MV-4-11 (cell line): ENCODE results near the gene PHACTR1.
A peak's percentile ranks its signal among the peaks of the same experiment; 100 is the strongest.
"Not testable (repeated sequence)": the region's sequence is repeated elsewhere in the genome, so short reads cannot be mapped to it uniquely, and the experiment has no call there.

Experiments used
- DNase-seq: peaks from one replicate; lab custom pipeline; 2025; lab: John Stamatoyannopoulos, UW

Gene PHACTR1

DNA sequence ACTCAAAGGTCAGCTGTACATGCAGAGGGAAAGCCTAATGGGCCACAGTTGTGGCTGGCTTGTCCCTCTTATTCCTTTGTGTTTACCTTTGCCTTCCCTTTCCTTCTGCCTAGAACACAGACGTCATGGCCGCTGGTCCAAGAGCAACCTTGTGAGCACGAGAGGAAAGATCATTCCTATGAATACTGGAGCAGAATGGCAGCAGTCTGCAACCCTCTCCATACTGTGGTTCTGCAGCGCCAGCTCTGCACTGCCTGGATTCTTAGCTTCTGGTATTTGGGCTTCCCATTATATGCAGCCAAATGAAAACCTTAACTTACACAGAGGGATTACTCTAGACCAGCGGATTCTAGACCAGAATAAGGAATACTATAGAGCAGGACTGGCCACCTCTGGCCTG lies 599.3 kb downstream of the PHACTR1 start:
- DNase-seq: no peak

DNA sequence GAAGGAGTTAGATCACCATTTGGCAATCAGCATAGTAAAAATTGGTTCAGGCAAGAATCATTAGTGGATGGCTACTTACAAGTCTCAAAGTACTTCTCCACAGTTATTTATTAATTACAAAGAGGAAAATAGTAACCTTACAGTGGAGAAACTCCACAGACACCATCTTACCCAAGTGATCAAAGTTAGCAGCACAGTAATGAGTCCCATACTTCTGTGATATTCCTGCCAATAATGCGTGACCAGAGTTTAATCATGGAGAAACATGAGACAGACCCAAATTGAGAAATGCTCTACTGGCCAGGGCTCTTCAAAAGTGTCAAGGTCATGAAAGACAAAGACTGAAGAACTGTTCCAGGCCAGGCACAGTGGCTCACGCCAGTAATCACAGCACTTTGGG lies 602.3 kb downstream of the PHACTR1 start:
- DNase-seq: no peak

DNA sequence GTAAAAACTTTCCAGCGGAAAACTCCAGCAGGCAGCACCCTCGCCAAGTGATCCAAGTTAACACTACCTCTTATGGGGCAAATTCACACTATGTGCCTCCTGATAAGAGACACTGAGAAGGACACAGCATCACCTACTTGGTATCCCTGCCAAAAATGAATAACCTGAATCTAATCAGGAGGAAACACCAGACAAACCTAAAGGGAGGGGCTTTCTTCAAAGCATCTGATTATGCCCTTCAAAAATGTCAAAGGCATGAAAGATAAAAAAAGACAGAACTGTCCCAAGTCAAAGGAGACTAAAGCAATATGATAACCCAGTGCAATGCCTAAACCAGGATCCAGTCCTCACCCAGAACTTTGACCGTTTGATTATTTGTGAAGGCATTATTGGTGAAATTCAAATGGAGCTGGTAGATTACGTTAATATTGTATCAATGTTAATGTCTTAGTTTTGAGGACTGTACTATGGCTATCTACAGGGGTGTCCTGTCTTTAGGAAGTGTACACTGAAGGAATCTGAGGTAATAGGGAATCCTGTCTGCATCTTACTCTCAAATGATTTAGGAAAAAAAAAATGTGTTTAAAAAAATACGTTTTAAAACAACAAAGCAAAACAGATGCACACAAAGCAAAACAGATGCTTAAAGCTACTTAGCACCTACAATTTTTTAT lies 603.5 kb downstream of the PHACTR1 start:
- no peak for DNase-seq

DNA sequence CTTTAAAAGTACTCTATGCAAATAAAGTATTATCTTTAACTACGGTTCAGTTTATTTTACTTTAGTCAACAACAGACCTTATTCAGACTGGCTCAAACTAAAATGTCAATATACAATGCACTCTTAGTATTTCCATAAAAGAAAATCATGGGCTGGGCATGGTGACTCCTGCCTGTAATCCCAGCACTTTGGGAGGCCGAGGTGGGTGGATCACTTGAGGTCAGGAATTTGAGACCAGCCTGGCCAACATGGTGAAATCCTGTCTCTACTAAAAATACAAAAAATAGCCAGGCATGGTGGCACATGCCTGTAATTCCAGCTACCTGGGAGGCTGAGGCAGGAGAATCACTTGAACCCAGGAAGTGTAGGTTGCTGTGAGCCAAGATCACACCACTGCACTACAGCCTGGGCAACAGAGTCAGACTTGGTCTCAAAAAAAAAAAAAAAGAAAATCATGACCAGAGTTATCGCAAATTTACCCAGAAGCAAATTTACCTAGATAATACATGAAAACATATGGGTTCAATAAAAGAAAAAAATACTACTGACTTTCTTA lies 609.5 kb downstream of the PHACTR1 start:
- DNase-seq: not testable (repeated sequence)

DNA sequence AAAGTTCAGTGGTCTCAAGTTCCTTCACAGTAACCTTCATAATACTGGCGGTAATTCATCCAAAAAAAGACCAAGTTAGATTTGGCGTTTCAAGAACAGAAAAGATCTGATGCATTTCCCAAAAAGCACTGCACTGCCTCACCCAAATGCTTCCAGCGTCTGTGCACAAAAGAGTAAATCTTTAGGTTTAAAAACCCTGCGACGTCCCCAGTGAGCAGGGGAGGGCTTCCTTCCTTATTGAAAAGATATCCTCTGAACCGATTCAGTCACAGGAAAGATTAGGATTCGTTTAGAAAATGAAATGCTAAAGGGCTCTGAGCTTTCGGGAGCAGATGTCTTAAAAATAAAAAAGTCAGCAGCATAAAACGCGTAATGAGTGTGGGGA lies 611.1 kb downstream of the PHACTR1 start:
- no peak for DNase-seq

DNA sequence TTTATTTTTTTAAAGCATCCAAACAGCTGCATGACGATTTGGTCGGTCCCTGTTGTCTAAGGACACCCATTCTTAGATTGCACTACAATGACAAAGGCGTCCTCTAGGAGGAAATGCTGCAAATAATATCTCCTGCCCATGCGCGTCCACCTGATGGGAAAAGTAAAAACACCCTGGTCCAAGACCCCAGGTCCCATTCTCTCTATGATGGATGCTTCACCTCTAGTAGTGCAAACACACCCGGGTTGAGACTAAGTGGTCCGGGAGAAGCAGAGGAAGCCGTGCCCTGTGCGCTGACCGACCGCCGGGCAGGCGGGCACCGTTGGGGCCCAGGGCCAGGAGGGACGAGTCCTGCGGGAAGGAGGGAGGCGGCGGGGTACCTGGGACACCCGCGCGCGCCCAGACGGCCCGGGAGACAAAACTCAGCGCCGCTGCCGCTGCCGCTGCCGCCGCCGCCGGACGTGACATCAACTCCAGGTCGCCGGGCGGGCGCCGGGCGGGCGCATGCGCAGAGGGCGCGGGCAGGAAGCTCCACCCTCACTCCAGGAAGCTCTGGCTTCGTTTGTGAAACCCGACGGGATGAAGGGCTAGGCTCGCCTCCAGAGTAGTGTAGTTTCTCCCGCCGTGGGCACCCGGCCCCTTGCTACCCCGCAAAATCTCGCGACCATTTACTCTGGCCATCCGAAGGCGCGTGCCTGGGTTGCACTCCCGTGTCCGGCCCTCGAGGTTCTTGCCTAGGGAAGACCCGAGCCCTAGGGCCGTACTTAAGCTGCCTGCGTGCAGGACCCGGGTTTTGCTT lies 611.7 kb downstream of the PHACTR1 start, which contains the start of gene TBC1D7:
Gene TBC1D7, minus strand, starts transcription at position 462 of the 799 bp plus-strand sequence. CDS start 1,639 bp downstream, outside the sequence.
- peak; percentile 89 for DNase-seq

DNA sequence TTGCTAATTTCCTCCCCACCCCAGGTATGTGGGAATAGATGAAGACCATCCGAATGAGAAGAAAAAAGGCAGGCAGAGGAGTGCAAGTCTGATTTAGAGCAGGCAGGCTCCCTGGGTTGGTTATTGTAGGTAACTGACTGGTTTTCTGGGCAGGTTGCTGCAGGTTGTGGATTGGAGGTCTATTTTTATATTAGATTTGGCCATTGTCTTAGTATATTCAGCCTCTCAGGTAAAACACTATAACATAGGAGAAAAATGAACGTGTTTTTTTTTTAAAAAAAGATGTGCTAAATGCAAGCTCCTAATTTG lies 612.3 kb downstream of the PHACTR1 start:
- no peak for DNase-seq

DNA sequence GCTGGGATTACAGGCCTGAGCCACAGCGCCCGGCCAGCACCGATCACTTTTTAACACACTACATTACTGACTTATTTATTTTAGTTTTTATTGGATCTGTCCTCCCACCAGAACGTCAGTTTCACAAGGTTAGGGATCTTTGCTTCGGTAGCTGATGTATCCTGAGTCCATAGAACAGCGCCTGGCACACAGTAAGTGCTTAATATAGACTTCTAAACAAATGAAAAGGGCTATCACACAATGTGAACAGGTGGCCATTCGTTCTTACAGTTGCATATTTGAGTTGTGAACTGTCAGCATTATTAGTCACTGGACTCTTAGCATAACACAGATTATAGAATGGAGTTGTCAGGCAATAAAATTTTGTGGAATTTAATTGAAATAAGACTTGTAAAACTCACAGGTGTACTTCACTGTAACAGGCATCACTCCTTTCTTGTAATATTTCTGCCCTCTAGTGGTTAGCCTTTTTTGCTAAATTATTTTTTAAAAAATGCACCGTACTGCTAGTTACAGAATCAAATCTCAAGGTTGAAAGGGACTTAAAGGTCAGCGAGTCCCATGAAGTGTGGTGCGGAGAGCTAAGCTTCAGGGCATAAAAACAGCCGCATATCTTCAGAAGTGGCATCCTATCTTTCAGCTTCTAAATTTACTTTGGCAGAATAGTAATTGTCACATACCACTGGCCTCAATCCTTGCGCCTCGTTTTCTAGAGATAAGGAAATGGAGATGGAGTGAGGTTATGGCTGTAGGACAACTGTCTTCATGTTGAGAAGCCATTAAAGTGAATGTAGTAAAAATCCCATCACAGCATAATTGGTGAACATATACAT lies 615.2 kb downstream of the PHACTR1 start:
- peak; percentile 15 for DNase-seq

DNA sequence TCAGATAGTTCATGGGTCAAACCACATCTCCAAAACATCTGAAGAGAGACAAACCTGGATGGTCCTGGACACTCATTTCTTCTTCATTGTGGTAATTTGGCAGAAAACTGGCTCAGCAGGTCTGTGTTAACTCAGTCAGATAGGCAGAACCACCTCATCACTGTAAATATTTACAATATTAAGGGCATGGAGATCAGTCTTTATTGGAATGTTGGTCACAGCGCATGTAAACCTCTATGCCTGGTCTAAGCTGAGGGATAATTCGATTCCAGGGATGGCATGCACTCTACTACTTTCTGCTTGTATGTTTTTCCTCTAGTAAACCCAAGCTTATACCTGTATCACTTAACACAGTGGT lies 615.8 kb downstream of the PHACTR1 start:
- DNase-seq: no peak

DNA sequence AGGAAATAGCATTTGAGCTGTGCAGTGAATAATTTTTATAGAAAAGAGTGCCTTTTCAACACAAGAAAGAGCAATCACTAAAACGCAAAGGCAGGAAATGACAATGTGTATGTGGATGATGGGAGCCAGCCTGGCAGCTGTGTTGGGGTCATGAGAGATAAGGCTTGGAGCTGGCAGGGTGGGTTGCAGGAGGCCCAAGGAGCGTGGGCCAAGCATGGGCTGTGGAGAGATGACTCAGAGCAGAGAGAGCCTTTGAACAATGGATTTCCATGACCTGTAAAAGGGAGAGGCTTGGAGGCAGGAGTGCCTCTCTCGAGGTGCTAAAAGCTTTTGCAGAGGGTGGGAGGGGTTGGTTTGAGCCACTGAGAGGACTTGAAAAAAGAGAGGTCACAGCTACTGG lies 618.4 kb downstream of the PHACTR1 start:
- DNase-seq: no peak

DNA sequence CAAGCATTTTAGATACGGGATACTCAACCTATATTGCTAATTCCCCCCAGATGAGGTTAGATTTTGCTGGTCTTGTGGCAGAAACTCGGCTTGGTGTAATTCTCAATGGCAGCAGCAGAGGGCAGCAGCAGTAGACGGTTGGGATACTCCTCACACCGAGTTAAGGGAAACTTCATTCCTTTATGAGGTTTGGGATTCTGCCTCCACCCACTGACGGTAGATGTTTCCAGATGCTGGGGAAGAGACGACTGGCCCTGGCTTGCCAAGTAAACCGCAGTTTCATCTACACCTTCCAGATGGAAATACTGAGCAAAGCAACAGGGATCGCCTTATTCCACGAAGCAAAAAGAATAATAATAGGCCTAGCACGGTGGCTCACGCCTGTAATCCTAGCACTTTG lies 620.0 kb downstream of the PHACTR1 start:
- DNase-seq: peak; percentile 58

DNA sequence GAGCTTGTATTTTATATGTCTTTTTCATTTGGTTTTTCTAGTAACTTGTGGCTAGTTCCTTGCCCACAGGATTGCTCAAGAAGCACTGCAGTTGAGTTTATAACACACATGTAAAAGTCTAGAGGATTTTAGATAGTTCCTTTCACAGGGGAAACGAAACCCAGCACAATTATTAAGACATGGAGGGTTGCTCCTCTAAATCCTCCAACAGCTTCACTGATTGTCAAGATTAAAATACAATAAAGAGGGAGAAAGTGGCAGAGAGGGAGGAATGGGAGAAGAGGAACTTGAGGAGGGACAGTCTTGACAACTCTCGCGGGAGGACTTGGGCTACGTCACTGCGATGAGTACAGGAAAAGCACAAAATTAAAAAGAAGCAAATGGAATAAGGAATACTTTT lies 621.5 kb downstream of the PHACTR1 start:
- peak; percentile 98 for DNase-seq
